K562 (cell line): ENCODE results near the gene NIFK. TPM values are rescaled to one million over a fixed set of nuclear protein-coding genes. Genes with fewer than 3 reads are reported as not detected.
A peak's percentile ranks its signal among the peaks of the same experiment; 100 is the strongest.

ENCODE experiments used
- ATAC-seq: fragments of 200-7000 bp; cut with Tn5 transposase; 3 replicates; pipeline ENCODE4 v1.9.1; 2020; ENCODE audit warnings: moderate library complexity
- BruUV-seq: library from RNA; stranded (reverse); fragments of 400-500 nt; replicated peaks from 2 replicates; lab custom pipeline; 2021; lab: Mats Ljungman, UMichigan
- CTCF ChIA-PET: fragments of 300-600 bp; formaldehyde crosslinking; extraction: SDS; loops from one replicate; lab custom pipeline; 2021; ENCODE audit warnings: low intra/inter-chr PET ratio; lab: Yijun Ruan, JAX
- POLR2A ChIA-PET: fragments of 300-600, 350-650 bp; sonication (Branson Sonifier 250); formaldehyde crosslinking; extraction: SDS; loops from one replicate; lab custom pipeline; 2021; ENCODE audit warnings: antibody characterized with exemption, inconsistent platforms; lab: Yijun Ruan, JAX
- DNase-seq, 4 experiments: peaks; one replicate each; pipeline versions ENCODE4 v3.0.0 to v3.0.0-alpha.2; 2011 to 2018; ENCODE audit warnings: low spot score in 3 of 4, mixed read lengths in 3 of 4; ENCODE audit errors: extremely low read depth in 1 of 4
- FAIRE-seq: peaks from 2 replicates; lab custom pipeline; 2011; peaks lifted over from hg19 to GRCh38; lab: Jason Lieb, UNC
- H2AFZ ChIP-seq: 2 replicates; pipeline ENCODE4 v1.6.0; 2011; ENCODE audit warnings: low read depth, low read length, control low read depth, inconsistent platforms
- H3K27ac ChIP-seq: fragments of 200-600 bp; 3 replicates; pipeline ENCODE4 v1.8.0; 2011; ENCODE audit warnings: low read depth, mild to moderate bottlenecking, control low read depth, inconsistent platforms, low read length, moderate library complexity, mixed read lengths; ENCODE audit errors: extremely low read depth
- H3K27me3 ChIP-seq, 2 experiments: fragments of 300-600 bp in 1 of 2; 2 replicates in 1 of 2; 3 replicates in 1 of 2; pipeline versions ENCODE4 v1.6.0 to v1.8.0; 2011; ENCODE audit warnings: inconsistent platforms in 2 of 2, low read length in 2 of 2, mild to moderate bottlenecking in 1 of 2, mixed read lengths in 1 of 2, moderate library complexity in 1 of 2; ENCODE audit not compliant: control insufficient read depth in 2 of 2, insufficient read depth in 2 of 2
- H3K36me3 ChIP-seq: fragments of 300-600 bp; 3 replicates; pipeline ENCODE4 v1.8.0; 2011; ENCODE audit warnings: mild to moderate bottlenecking, low read length, inconsistent platforms; ENCODE audit not compliant: control insufficient read depth, insufficient read depth
- H3K4me1 ChIP-seq, 2 experiments: fragments of 200-600 bp in 1 of 2; replicated peaks in 1 of 2; 2 replicates in 1 of 2; 3 replicates in 1 of 2; pipeline versions ENCODE4 v1.5.1 to v1.8.0; 2011; ENCODE audit warnings: inconsistent platforms in 2 of 2, low read length in 2 of 2, mild to moderate bottlenecking in 1 of 2, mixed read lengths in 1 of 2, moderate library complexity in 1 of 2; ENCODE audit not compliant: control insufficient read depth in 2 of 2, insufficient read depth in 2 of 2
- H3K4me2 ChIP-seq: 2 replicates; pipeline ENCODE4 v1.6.1; 2011; ENCODE audit warnings: low read length, control low read depth, inconsistent platforms, mixed read lengths; ENCODE audit not compliant: insufficient read depth
- H3K4me3 ChIP-seq: fragments of 200-600 bp; sonication (generic), shearing (Covaris generic); 2 replicates; pipeline ENCODE4 v1.5.1; 2016; ENCODE audit warnings: control low read depth, inconsistent platforms
- H3K79me2 ChIP-seq: fragments of 200-600 bp; 3 replicates; pipeline ENCODE4 v1.8.0; 2011; ENCODE audit warnings: low read length, inconsistent platforms; ENCODE audit not compliant: control insufficient read depth, insufficient read depth
- H3K9ac ChIP-seq, 2 experiments: 2 replicates each; pipeline versions ENCODE4 v1.6.0 to v1.6.1; 2011; ENCODE audit warnings: low read depth in 2 of 2, low read length in 2 of 2, control low read depth in 1 of 2, inconsistent platforms in 1 of 2, mild to moderate bottlenecking in 1 of 2, mixed read lengths in 1 of 2; ENCODE audit not compliant: insufficient read depth in 1 of 2
- H3K9me1 ChIP-seq: one replicate; pipeline ENCODE4 v1.6.0; 2011; ENCODE audit warnings: inconsistent platforms, mild to moderate bottlenecking, low read length, moderate library complexity; ENCODE audit not compliant: control insufficient read depth, insufficient read depth
- H3K9me3 ChIP-seq: replicated peaks from 2 replicates; pipeline ENCODE4 v1.5.1; 2011; ENCODE audit warnings: low read depth, low read length, inconsistent platforms; ENCODE audit not compliant: control insufficient read depth, insufficient read depth
- H4K20me1 ChIP-seq: replicated peaks from 2 replicates; pipeline ENCODE4 v1.6.1; 2011; ENCODE audit warnings: low read length, inconsistent platforms, mixed read lengths; ENCODE audit not compliant: control insufficient read depth, insufficient read depth
- CEBPG ChIP-seq, 3 experiments: fragments of 200-800 bp in 1 of 3; sonication (Bioruptor generic) in 1 of 3; sonication (generic) in 1 of 3; formaldehyde crosslinking in 1 of 3; IDR thresholded peaks in 2 of 3; conservative IDR thresholded peaks in 1 of 3; 2 replicates each; pipeline versions ENCODE4 v1.6.1 to v1.8.0; 2016 to 2022; ENCODE audit warnings: missing compliant biosample characterization in 2 of 3, missing genetic modification characterization in 2 of 3, mild to moderate bottlenecking in 1 of 3, missing genetic modification reagents in 1 of 3
- NCOA4 ChIP-seq: fragments of 450-650 bp; IDR thresholded peaks from 2 replicates; pipeline ENCODE4 v1.6.1; 2018; ENCODE audit warnings: mild to moderate bottlenecking; ENCODE audit not compliant: partially characterized antibody
- NR0B1 ChIP-seq: fragments of 450-650 bp; IDR thresholded peaks from one replicate; pipeline ENCODE4 v1.6.1; 2018; ENCODE audit warnings: mild to moderate bottlenecking, moderate library complexity; ENCODE audit not compliant: partially characterized antibody
- TCFL5 ChIP-seq: fragments of 250-450 bp; sonication (Bioruptor Pico); conservative IDR thresholded peaks from 2 replicates; pipeline ENCODE4 v1.6.1; 2021; ENCODE audit warnings: mild to moderate bottlenecking, moderate library complexity, matching md5 sums
- ZBTB49 ChIP-seq: sonication (generic); formaldehyde crosslinking; IDR thresholded peaks from 2 replicates; pipeline ENCODE4 v1.8.0; 2022; ENCODE audit warnings: missing genetic modification reagents, mild to moderate bottlenecking, borderline replicate concordance
- WGBS: fragments of 100-300 bp; shearing (Covaris generic); methylation state at CpG from one replicate; pipeline ENCODE4 v1.1.6; 2016; ENCODE audit warnings: low coverage, mixed read lengths; ENCODE audit not compliant: insufficient coverage; ENCODE audit errors: missing lambda C conversion rate; 5-methylcytosine and 5-hydroxymethylcytosine counted together
- in situ Hi-C: fragments of 300-500 bp; cut with MboI; formaldehyde crosslinking; loops from 4 replicates; pipeline ENCODE4 v1.15.0; 2018; ENCODE audit warnings: inconsistent platforms, mixed read lengths
- intact Hi-C: fragments of 100-400 bp; cut with micrococcal nuclease; formaldehyde crosslinking; loops from 2 replicates; pipeline ENCODE4 v1.14.2; 2022
- polyA plus RNA-seq, 8 experiments: library from polyadenylated mRNA; depleted of rRNA in 4 of 8; stranded (reverse) in 5 of 8; unstranded in 3 of 8; fragments of >200 nt; fragmentation: Nextera tagmentation in 2 of 8; fragmentation: Illumina TruSeq in 1 of 8; extraction: Ambion mirVana in 2 of 8; extraction: Trizol in 1 of 8; gene quantifications; 2 replicates each; pipeline versions ENCODE4 v1.2.1 to v1.2.3, GENCODE V29; 2011 to 2014; ENCODE audit warnings: inconsistent platforms in 1 of 8, missing spikeins in 1 of 8
- total RNA-seq, 7 experiments: library from RNA; depleted of rRNA in 6 of 7; stranded (reverse); fragments of >200 nt in 6 of 7; fragmentation: Illumina TruSeq in 2 of 7; extraction: Trizol in 2 of 7; gene quantifications; 2 replicates each; pipeline versions ENCODE4 v1.2.1 to v1.2.3, GENCODE V29; 2011 to 2021; ENCODE audit warnings: low replicate concordance in 1 of 7

Gene NIFK
- total and polyA plus RNA-seq, 9 of the 15 experiments (the other 6 are each of a cell fraction or from before 2014, with no cell fraction given) = 60.2 to 426 (median 183) TPM

- TF ChIP-seq NR0B1 = no peak
These were observed 29.9 kb upstream of the NIFK start (continued) for GRCh38 chr2:121766624-121767023.

GRCh38 chr2:121764681-121765228 lies 28.1 kb upstream of the NIFK start:
- Histone ChIP-seq H2AFZ (no peak overlapping the region), H3K36me3 (peaks cover 84% of the 10 kb centered on the region), H3K9ac (no peak overlapping the region), H3K9me1 (peaks cover 4% of the 10 kb centered on the region), H3K9me3 (no peaks in the 10 kb centered on the region), H3K27me3 (no peaks in the 10 kb centered on the region), H3K4me3 (no peak overlapping the region), H3K4me1 (no peaks in the 10 kb centered on the region), H3K27ac (no peak overlapping the region), H4K20me1 (no peaks in the 10 kb centered on the region), H3K4me2 (no peak overlapping the region), H3K79me2 (no peaks in the 10 kb centered on the region)
- no peak for DNase-seq
- FAIRE-seq = no peak
- CTCF ChIA-PET = no interaction called here
- no TSS peak for BruUV-seq
- TF ChIP-seq NCOA4 (no peak), CEBPG (CRISPR knock-in tag; IDR thresholded peaks at IDR 0.05) (no peak), CEBPG (tag; conservative IDR thresholded peaks at IDR 0.05 in 1 of 2, IDR thresholded peaks at IDR 0.05 in 1 of 2) (peak in 1 of 2 experiments; percentile 61; a peak in 2 of 4 replicates), TCFL5 (no peak), ZBTB49 (no peak)
- ATAC-seq = no peak
- in situ Hi-C loops = no loop called here
- POLR2A ChIA-PET = interaction anchor here (0.6 to 1.6 kb wide), 4 partner anchors 9 to 27 kb away, joined by 3 to 5 read pairs (median 4); partner anchors contain the start of gene TSN
- intact Hi-C loops = no loop called here
- 95% methylated on average over 10 of the region's 10 CpGs for WGBS
